ENCODE data around the gene EFCAB7. TPM values are rescaled to one million over a fixed set of nuclear protein-coding genes. Genes with fewer than 3 reads are reported as not detected.

The EFCAB7 gene
- total and polyA plus RNA-seq, 2 of the 8 experiments (the other 6 are each of a cell fraction or from before 2014, with no cell fraction given), result 1.1 to 3.1 TPM

DNA sequence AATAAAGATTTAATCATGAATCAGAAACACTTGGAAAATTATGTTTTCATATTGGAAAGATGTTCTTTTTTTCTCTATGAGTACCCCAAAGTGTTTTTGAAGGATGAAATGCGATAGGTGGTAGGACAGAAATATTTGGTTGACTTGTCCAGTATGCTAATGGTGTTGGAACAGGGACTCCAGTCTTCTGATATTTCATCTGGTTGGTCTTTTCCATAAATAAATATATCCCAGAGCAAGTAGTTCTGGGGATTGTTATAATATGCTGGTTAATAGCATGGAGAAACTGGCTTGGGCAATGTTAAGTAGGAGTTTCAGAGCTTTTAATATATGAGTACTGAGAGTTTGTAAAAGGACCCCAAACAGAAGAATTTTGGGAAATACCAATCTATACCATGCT, 78.6 kb downstream of the EFCAB7 start:
- DNase-seq (ENCODE audit: low read depth in 1 of 2, low spot score in 2 of 2) (no peak), FAIRE-seq (no peak)
- no peak overlapping the region for H2BK15ac ChIP-seq (ENCODE audit: low read length)
- no peak overlapping the region for H3K14ac ChIP-seq (ENCODE audit: insufficient read length)
- H4K20me1 ChIP-seq (replicated peaks in 1 of 2; ENCODE audit: control insufficient read depth in 1 of 2, insufficient read depth in 2 of 2, low read length in 2 of 2), result peaks cover 0 to 5% of the 10 kb centered on the region in 2 experiments
- peaks cover 0 to 4% (median 0%) of the 10 kb centered on the region in 4 experiments; a peak in 2 of 7 replicates for H3K4me1 ChIP-seq (replicated peaks in 1 of 4; ENCODE audit: control insufficient read depth in 3 of 4, insufficient read depth in 4 of 4, low read length in 3 of 4)
- no peak overlapping the region for H2AFZ ChIP-seq (ENCODE audit: low read length)
- H2BK120ac ChIP-seq (replicated peaks; ENCODE audit: low read depth, low read length), result no peak overlapping the region
- no peak overlapping the region for H3K23ac ChIP-seq (ENCODE audit: insufficient read length)
- no peaks in the 10 kb centered on the region for H3K79me2 ChIP-seq (ENCODE audit: control insufficient read depth in 1 of 2, insufficient read depth in 2 of 2, low read length in 2 of 2)
- H3K56ac ChIP-seq (replicated peaks; ENCODE audit: insufficient read length, low read depth, low read length), result no peak overlapping the region
- H3K36me3 ChIP-seq (ENCODE audit: control insufficient read depth in 2 of 4, insufficient read depth in 4 of 4, low read length in 3 of 4), result no peaks in the 10 kb centered on the region
- TF ChIP-seq SP1 (IDR thresholded peaks at IDR 0.05; ENCODE audit: low read depth, low read length), result no peak
- no peak for TF ChIP-seq KDM1A (IDR thresholded peaks at IDR 0.05; ENCODE audit: borderline replicate concordance, low read length)
- no peak for TF ChIP-seq SP4 (IDR thresholded peaks at IDR 0.05; ENCODE audit: low read length)
- no peak overlapping the region for H4K8ac ChIP-seq (ENCODE audit: extremely low read depth, insufficient read depth, low read length)
- H3K79me1 ChIP-seq (ENCODE audit: low read depth, low read length), result peaks cover 5% of the 10 kb centered on the region; the same call in 1 of the 2 replicates
- H3K9ac ChIP-seq (replicated peaks in 1 of 4; ENCODE audit: extremely low read depth in 1 of 4, low read depth in 3 of 4, low read length in 3 of 4), result no peak overlapping the region
- no peak overlapping the region for H2AK5ac ChIP-seq (ENCODE audit: low read depth, low read length)
- H3K27me3 ChIP-seq (replicated peaks in 1 of 4; ENCODE audit: control insufficient read depth in 3 of 4, extremely low read depth in 1 of 4, insufficient read depth in 3 of 4, low read length in 3 of 4), result no peaks in the 10 kb centered on the region; a peak in 1 of 7 replicates
- no peaks in the 10 kb centered on the region for H3K23me2 ChIP-seq (ENCODE audit: low read depth, low read length)
- no peak overlapping the region for H3K18ac ChIP-seq (ENCODE audit: extremely low read depth, low read length)
- H2BK12ac ChIP-seq (ENCODE audit: low read depth, low read length), result no peak overlapping the region
- H2BK20ac ChIP-seq (ENCODE audit: low read length), result no peak overlapping the region
- no peak overlapping the region for H3K4me3 ChIP-seq (ENCODE audit: extremely low read depth in 1 of 4, insufficient read depth in 2 of 4, low read depth in 3 of 4, low read length in 4 of 4)
- WGBS, 2 experiments (ENCODE audit: extremely low coverage in 1 of 2, insufficient coverage in 1 of 2, insufficient read length in 1 of 2, insufficient replicate concordance in 2 of 2, low coverage in 1 of 2, low lambda C conversion rate in 2 of 2, missing lambda C conversion rate in 1 of 2), result 88% methylated on average over 1 of the region's 1 CpG; no CpG with 5 or more reads in 1 of the 2 experiments
- H3K9me3 ChIP-seq (ENCODE audit: insufficient read depth in 2 of 2, low read depth in 1 of 2, low read length in 1 of 2), result no peaks in the 10 kb centered on the region
- H3K4me2 ChIP-seq (ENCODE audit: insufficient read depth in 1 of 2, low read depth in 2 of 2, low read length in 2 of 2), result no peak overlapping the region
- H3K27ac ChIP-seq (ENCODE audit: low read depth, low read length), result no peak overlapping the region
- no peak overlapping the region for H4K5ac ChIP-seq (ENCODE audit: insufficient read length, low read depth, low read length)
- H4K91ac ChIP-seq (replicated peaks; ENCODE audit: insufficient read length, low read length), result no peak overlapping the region
- CTCF ChIA-PET (ENCODE audit: partially characterized antibody), result interaction anchor here (0.5 to 2.1 kb wide), 7 partner anchors 9 to 1524 kb away, joined by 3 to 10 read pairs (median 3); no protein-coding TSS in a partner anchor
- POLR2A ChIA-PET (ENCODE audit: partially characterized antibody), result interaction anchor here (1.1 to 1.8 kb wide), 3 partner anchors 10 to 47 kb away, joined by 3 read pairs; no protein-coding TSS in a partner anchor
- H3K4ac ChIP-seq (replicated peaks; ENCODE audit: insufficient read length, low read depth, low read length), result no peak overlapping the region
- no peak overlapping the region for H2BK5ac ChIP-seq (ENCODE audit: low read depth, low read length)

Data from H1 (cell line).